Stomach (tissue), 4 donors: Measurements from ENCODE around the gene PDXDC1.
"Not testable (repeated sequence)": the region's sequence is repeated elsewhere in the genome, so short reads cannot be mapped to it uniquely, and the experiment has no call there.

ENCODE experiments used
- CTCF ChIP-seq, 7 experiments: fragments of 450-650 bp in 4 of 7; fragments of 200-600 bp in 3 of 7; sonication (generic) in 3 of 7; IDR thresholded peaks; one replicate each; pipeline ENCODE4 v1.5.1; 2016 to 2019; ENCODE audit warnings: antibody characterized with exemption in 7 of 7, control low read depth in 2 of 7, mild to moderate bottlenecking in 1 of 7
- EP300 ChIP-seq: sonication (generic); formaldehyde crosslinking; IDR thresholded peaks from one replicate; pipeline ENCODE4 v1.6.1; 2017; ENCODE audit warnings: antibody characterized with exemption
- POLR2A ChIP-seq, 4 donors: fragments of 450-650 bp; IDR thresholded peaks; one replicate each; pipeline ENCODE4 v1.6.1; 2016; ENCODE audit warnings: antibody characterized with exemption in 4 of 4, control low read depth in 2 of 4, mild to moderate bottlenecking in 1 of 4, moderate library complexity in 1 of 4

- not testable (repeated sequence) for TF ChIP-seq CTCF (IDR thresholded peaks at IDR 0.05); POLR2A (IDR thresholded peaks at IDR 0.05); EP300
Measured at GRCh38 chr16:15025234-15025951, 50.6 kb downstream of the PDXDC1 start.
